MM.1S (cell line): ENCODE measurements around the gene PLCB1.

Experiments
- CTCF ChIP-seq: fragments of 300-600 bp; sonication (generic); IDR thresholded peaks from 2 replicates; pipeline ENCODE4 v1.5.1; 2016; ENCODE audit warnings: antibody characterized with exemption, low read length, mixed read lengths
- EZH2phosphoT487 ChIP-seq: fragments of 300-600 bp; sonication (generic); IDR thresholded peaks from 2 replicates; pipeline ENCODE4 v1.6.1; 2018; ENCODE audit warnings: antibody characterized with exemption, low read length

- no peak for TF ChIP-seq CTCF
- no peak for TF ChIP-seq EZH2phosphoT487
These were observed 263.9 kb downstream of the PLCB1 start for GRCh38 chr20:8395956-8396355.
